Mesothelial cell of epicardium (in vitro differentiated cells): Measurements from ENCODE around the gene SORBS2. TPM values are rescaled to one million over a fixed set of nuclear protein-coding genes. Genes with fewer than 3 reads are reported as not detected.

ENCODE experiments used
- DNase-seq, 2 experiments: peaks; one replicate each; pipeline ENCODE4 v3.0.0; 2021; ENCODE audit warnings: low spot score in 2 of 2; ENCODE audit not compliant: unreplicated experiment in 2 of 2
- H3K27ac Mint-ChIP-seq: 2 replicates; pipeline ENCODE4 v1.8.0; 2021; ENCODE audit warnings: mixed read lengths
- H3K27me3 Mint-ChIP-seq: 2 replicates; pipeline ENCODE4 v1.8.0; 2021; ENCODE audit warnings: low read depth, mixed read lengths
- H3K36me3 Mint-ChIP-seq: 2 replicates; pipeline ENCODE4 v1.8.0; 2021; ENCODE audit warnings: mixed read lengths
- H3K4me1 Mint-ChIP-seq: 2 replicates; pipeline ENCODE4 v1.8.0; 2021; ENCODE audit warnings: mixed read lengths
- H3K4me3 Mint-ChIP-seq: 2 replicates; pipeline ENCODE4 v1.8.0; 2021; ENCODE audit warnings: mild to moderate bottlenecking, moderate library complexity, mixed read lengths
- H3K9me3 Mint-ChIP-seq: 2 replicates; pipeline ENCODE4 v1.8.0; 2021; ENCODE audit warnings: mixed read lengths
- total RNA-seq: library from RNA; stranded (reverse); gene quantifications from 3 replicates; pipeline ENCODE4 v1.2.1, GENCODE V29; 2021
- TF ChIP-seq, protein P1 (sequence below): fragments of 200-600 bp; sonication (generic); IDR thresholded peaks from one replicate; pipeline ENCODE4 v1.5.0; 2021; ENCODE audit warnings: antibody characterized with exemption; ENCODE audit not compliant: unreplicated experiment

The SORBS2 gene
- total RNA-seq, 1 donor from 2014 or later = 11.0 TPM

DNA sequence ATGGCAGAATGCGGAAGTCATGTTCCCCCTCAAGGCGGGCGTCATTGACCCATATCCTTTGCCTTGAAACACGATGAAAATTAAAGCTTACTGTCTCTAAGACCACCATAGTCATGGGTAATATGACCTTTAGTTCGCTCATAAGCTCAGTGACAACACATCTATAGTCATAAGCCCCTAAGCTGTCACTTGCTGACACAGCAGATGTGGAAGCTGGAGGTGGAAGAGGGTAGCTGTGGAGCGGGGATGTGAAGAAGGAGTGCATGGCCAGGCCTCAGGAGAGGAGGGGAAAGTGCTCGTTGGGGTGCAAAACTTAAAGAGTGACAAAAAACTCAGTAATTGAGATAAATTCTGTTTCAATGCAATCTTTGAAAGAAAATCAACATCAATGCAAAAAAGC is 142.7 kb downstream of the SORBS2 start:
- Mint-ChIP-seq H3K27me3 (no peaks in the 10 kb centered on the region), H3K4me1 (peaks cover 11% of the 10 kb centered on the region), H3K27ac (no peak overlapping the region), H3K9me3 (no peaks in the 10 kb centered on the region), H3K4me3 (no peak overlapping the region), H3K36me3 (no peaks in the 10 kb centered on the region)
- no peak for DNase-seq
- TF ChIP-seq, protein P1, sequence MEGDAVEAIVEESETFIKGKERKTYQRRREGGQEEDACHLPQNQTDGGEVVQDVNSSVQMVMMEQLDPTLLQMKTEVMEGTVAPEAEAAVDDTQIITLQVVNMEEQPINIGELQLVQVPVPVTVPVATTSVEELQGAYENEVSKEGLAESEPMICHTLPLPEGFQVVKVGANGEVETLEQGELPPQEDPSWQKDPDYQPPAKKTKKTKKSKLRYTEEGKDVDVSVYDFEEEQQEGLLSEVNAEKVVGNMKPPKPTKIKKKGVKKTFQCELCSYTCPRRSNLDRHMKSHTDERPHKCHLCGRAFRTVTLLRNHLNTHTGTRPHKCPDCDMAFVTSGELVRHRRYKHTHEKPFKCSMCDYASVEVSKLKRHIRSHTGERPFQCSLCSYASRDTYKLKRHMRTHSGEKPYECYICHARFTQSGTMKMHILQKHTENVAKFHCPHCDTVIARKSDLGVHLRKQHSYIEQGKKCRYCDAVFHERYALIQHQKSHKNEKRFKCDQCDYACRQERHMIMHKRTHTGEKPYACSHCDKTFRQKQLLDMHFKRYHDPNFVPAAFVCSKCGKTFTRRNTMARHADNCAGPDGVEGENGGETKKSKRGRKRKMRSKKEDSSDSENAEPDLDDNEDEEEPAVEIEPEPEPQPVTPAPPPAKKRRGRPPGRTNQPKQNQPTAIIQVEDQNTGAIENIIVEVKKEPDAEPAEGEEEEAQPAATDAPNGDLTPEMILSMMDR = no peak

DNA sequence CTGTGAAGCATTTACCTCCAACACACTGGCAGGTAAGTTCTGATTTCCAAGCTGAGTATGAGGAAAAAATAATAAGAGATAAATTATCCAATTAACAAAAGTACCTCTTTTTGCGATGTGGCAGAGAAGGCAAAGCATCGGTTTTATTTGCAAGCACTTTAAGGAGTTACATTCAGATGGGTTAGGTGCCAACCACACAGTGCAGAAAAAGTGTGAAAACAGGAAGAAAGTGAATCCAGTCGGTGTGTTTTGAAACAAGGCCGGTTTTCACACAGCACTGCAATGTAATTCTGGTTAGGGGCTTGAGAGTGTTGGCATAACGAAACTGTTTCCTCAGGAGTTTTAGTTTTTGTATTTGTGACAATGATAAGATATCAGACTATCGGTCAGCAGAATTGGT is 145.8 kb downstream of the SORBS2 start:
- no peak overlapping the region for H3K4me3 Mint-ChIP-seq
- DNase-seq = no peak
- no peaks in the 10 kb centered on the region for H3K4me1 Mint-ChIP-seq
- H3K27me3 Mint-ChIP-seq = no peaks in the 10 kb centered on the region
- TF ChIP-seq, protein P1 = no peak
- no peak overlapping the region for H3K27ac Mint-ChIP-seq
- no peaks in the 10 kb centered on the region for H3K36me3 Mint-ChIP-seq
- H3K9me3 Mint-ChIP-seq = no peaks in the 10 kb centered on the region

DNA sequence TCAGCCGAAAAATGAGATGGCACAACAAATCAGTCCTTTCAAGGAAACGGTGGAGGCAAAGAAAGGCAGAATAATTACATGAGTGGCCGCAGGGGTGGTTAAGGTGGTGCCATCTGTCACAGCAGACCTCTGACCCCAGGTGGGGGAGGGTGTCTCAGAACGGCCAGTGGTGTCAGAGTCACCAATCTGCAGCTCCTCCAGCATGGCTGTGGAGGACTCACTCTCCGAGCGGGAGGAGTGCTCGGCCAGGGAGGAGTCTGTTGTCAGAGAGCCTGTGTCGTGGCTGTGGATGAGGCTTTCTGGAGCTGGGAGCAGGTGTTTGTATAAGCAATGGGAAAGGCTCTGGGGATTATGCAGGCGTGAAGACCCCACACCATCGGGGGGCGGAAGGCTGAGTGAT is 146.3 kb downstream of the SORBS2 start:
- no peaks in the 10 kb centered on the region for H3K36me3 Mint-ChIP-seq
- DNase-seq = no peak
- H3K4me3 Mint-ChIP-seq = no peak overlapping the region
- TF ChIP-seq, protein P1 = no peak
- no peaks in the 10 kb centered on the region for H3K4me1 Mint-ChIP-seq
- H3K9me3 Mint-ChIP-seq = no peaks in the 10 kb centered on the region
- no peak overlapping the region for H3K27ac Mint-ChIP-seq
- no peaks in the 10 kb centered on the region for H3K27me3 Mint-ChIP-seq

DNA sequence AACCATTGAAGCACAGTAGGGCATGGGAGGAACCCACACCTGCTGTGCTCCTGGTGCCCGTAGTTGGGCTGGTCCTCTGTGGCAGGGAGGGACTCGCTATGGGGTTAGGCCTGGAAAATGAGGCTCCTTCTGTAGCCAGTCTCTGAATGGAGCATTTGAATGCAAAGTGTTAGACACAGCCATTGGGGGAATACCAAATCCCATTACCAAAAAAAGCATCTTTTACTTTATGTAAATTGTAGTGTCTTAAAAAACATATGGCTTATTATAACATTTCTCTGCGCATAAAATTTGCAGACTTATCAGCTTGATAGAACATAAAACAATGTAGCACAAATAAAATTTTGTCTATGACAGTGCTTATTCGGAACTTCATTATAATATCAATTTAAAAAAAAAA is 147.5 kb downstream of the SORBS2 start:
- TF ChIP-seq, protein P1 = no peak
- Mint-ChIP-seq H3K27me3 (no peaks in the 10 kb centered on the region), H3K4me1 (no peaks in the 10 kb centered on the region), H3K4me3 (no peak overlapping the region), H3K9me3 (no peaks in the 10 kb centered on the region), H3K36me3 (no peaks in the 10 kb centered on the region), H3K27ac (no peak overlapping the region)
- DNase-seq = no peak

DNA sequence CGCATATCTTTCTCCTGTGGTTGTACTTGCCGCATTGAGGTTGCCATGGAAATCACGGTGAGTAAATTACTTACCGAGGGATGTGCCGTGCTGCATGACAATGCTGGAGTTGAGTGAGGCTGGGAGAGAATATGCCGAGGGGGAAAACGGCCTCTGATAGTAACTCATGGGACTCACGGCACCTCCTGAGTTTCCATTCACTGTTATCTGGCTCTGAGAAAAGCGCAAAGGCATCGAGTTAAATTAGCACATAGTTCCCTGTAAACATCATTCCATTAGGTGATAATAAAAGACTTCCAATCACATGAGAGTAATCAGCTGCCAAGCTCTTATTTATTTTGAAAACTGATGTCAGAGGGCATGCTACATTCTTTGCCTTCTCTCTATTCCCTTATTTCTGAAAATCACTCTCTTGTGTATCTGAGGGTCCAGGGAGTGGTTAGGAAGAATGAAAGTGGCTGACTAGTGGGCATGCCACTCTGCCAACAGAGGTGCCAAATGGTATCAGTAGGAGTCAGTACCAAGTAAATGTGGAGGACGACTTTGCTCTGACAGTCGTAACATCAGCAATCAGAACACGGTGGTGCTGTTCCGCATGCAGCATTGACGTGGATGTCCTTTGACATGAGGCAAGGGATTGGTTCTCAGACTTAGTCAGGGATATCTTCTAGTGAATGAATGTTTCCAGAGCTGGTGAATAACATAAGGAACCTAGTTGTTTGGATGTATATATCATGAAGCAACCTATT is 149.8 kb downstream of the SORBS2 start:
- H3K9me3 Mint-ChIP-seq = no peaks in the 10 kb centered on the region
- H3K27ac Mint-ChIP-seq = no peak overlapping the region
- H3K36me3 Mint-ChIP-seq = no peaks in the 10 kb centered on the region
- no peak overlapping the region for H3K4me3 Mint-ChIP-seq
- TF ChIP-seq, protein P1 = no peak
- H3K27me3 Mint-ChIP-seq = no peaks in the 10 kb centered on the region
- DNase-seq = no peak
- H3K4me1 Mint-ChIP-seq = peaks cover 12% of the 10 kb centered on the region
